SKM-1 treated with dmso at 0.1 percent for 144 hours (cell line): ENCODE results near the gene GPR161.

Experiments
- DNase-seq: peaks from one replicate; lab custom pipeline; 2025; ENCODE audit not compliant: unreplicated experiment; lab: John Stamatoyannopoulos, UW

Gene GPR161

GRCh38 chr1:168050880-168051279, 85.8 kb downstream of the GPR161 start:
- no peak for DNase-seq

- no peak for DNase-seq
Observed at GRCh38 chr1:168050307-168050706, 86.4 kb downstream of the GPR161 start.

- DNase-seq = no peak
Observed at GRCh38 chr1:168045311-168045710, 91.4 kb downstream of the GPR161 start.

- DNase-seq = no peak
Observed at GRCh38 chr1:168042362-168042761, 94.4 kb downstream of the GPR161 start.

- no peak for DNase-seq
Observed at GRCh38 chr1:168035345-168035744, 101.4 kb downstream of the GPR161 start.

- no peak for DNase-seq
Observed at GRCh38 chr1:168032029-168032428, 104.7 kb downstream of the GPR161 start.

- DNase-seq = no peak
Observed at GRCh38 chr1:168031627-168032026, 105.1 kb downstream of the GPR161 start.

- no peak for DNase-seq
Observed at GRCh38 chr1:168031198-168031597, 105.5 kb downstream of the GPR161 start.
